Measurements from ENCODE around the gene ANKRD33B. TPM values are rescaled to one million over a fixed set of nuclear protein-coding genes. Genes with fewer than 3 reads are reported as not detected.
A peak's percentile ranks its signal among the peaks of the same experiment; 100 is the strongest.

ANKRD33B gene
- total RNA-seq, 1 experiment from 2014 or later, result 10.9 TPM

DNA sequence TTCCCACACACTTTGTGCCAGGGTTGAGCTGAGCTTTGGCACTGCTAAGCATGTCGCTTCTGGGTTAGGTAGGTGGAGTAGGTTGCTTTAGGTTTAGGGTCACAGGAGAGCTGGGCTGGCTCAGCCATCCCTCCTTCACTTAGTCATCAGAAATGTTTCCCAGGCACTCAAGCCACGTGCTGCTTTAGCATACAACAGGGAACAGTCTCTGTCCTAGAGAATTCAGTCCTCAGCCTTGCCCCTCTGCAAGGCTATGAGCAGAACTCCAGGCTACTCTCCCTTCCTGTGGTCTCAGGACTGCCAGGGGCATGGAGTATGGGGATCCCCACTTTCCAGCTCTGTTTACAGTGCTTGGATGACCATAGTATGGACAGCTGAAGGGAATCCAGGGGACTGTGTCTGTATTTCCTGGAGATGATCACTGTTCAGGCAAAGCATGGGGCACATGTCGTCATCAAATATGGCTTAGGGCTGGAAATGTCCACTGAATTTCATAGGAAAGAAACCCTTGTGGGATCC lies 7.5 kb upstream of the ANKRD33B start:
- Histone ChIP-seq H3K27ac (ENCODE audit: low read depth, low read length) (no peak overlapping the region), H3K4me1 (ENCODE audit: control insufficient read depth in 1 of 2, insufficient read depth in 2 of 2, low read length in 2 of 2) (peaks cover 27 to 68% of the 10 kb centered on the region in 2 experiments), H3K4me3 (replicated peaks in 1 of 2; ENCODE audit: low read depth in 1 of 2, low read length in 2 of 2) (no peak overlapping the region), H3K9me2 (ENCODE audit: insufficient read depth) (no peaks in the 10 kb centered on the region), H3K79me2 (ENCODE audit: insufficient read depth, low read length) (no peaks in the 10 kb centered on the region), H3K27me3 (ENCODE audit: insufficient read depth, low read length) (no peaks in the 10 kb centered on the region), H4K20me1 (ENCODE audit: insufficient read depth) (no peaks in the 10 kb centered on the region), H2AFZ (ENCODE audit: low read depth, low read length, poor library complexity, severe bottlenecking) (peak overlapping the region; percentile 71), H3K9me3 (ENCODE audit: control insufficient read depth in 1 of 2, insufficient read depth in 1 of 2, low read depth in 1 of 2, low read length in 2 of 2) (no peaks in the 10 kb centered on the region), H3K4me2 (ENCODE audit: low read length) (peak overlapping the region; percentile 65), H3K9ac (ENCODE audit: low read length) (peak overlapping the region; percentile 54), H3K36me3 (ENCODE audit: control insufficient read depth in 1 of 2, insufficient read depth in 2 of 2, low read length in 2 of 2) (no peaks in the 10 kb centered on the region)
- no peak for DNase-seq (ENCODE audit: low read depth, low spot score)
- RAD21 ChIA-PET (ENCODE audit: low non-redundant PET in 1 of 2, low total read pairs in 2 of 2, uncharacterized antibody in 2 of 2, unreplicated experiment in 2 of 2), result no interaction called here
- POLR2A ChIA-PET, result no interaction called here
- ATAC-seq, result no peak
- CTCF ChIA-PET, result no interaction called here
- intact Hi-C loops (cut with micrococcal nuclease), result no loop called here
- BruUV-seq (replicated peaks), result no TSS peak
- TF ChIP-seq ZFX (IDR thresholded peaks at IDR 0.05), result no peak
- peak; percentile 72 for TF ChIP-seq MAX (IDR thresholded peaks at IDR 0.05)
- TF ChIP-seq ZNF274 (IDR thresholded peaks at IDR 0.05; ENCODE audit: low read depth, low read length), result no peak

DNA sequence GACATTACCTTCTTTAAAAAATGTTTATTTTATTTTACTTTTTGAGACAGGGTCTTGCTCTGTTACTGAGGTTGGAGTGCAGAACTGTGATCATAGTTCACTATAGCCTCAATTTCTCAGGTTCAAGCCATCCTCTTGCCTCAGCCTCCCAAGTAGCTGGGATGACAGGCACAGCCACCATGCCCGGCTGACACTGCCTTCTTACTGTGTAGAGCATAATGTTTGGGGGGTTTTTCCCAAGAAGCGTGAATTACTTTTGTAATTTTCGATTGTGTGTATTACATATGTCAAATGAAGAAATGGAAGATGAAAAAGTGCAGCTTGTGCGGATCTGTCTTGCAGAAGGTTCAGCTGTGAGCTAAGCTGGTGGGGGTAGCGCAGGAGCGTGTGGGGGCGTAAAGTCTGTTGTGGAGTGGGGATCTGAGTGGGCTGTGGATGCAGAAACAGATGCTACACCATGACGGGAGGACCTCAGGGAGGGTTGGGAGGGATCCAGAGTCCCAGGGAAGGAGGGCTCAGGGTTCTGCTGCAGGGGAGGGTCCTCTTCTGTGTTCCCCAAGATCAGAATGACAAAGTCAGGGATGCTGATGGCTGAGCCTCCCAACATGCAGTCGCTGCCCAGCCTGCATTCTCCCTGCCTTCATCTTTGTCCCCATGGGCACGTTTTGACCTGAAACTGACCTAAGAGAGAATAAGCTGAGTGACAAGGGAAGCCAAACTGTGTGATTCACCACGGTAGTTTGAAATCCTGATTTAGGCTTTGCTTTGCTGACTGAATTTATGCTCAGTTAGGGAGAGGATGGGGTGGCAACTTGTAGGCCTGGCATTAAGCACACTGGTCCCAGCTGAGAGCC lies 6.8 kb upstream of the ANKRD33B start:
- CTCF ChIA-PET, result no interaction called here
- H3K4me2 ChIP-seq (ENCODE audit: low read length), result peak overlapping the region; percentile 65
- BruUV-seq (replicated peaks), result no TSS peak
- H2AFZ ChIP-seq (ENCODE audit: low read depth, low read length, poor library complexity, severe bottlenecking), result peak overlapping the region; percentile 71
- DNase-seq (ENCODE audit: low read depth, low spot score) (no peak), ATAC-seq (no peak)
- no peaks in the 10 kb centered on the region for H3K36me3 ChIP-seq (ENCODE audit: control insufficient read depth in 1 of 2, insufficient read depth in 2 of 2, low read length in 2 of 2)
- peaks cover 22 to 61% of the 10 kb centered on the region in 2 experiments for H3K4me1 ChIP-seq (ENCODE audit: control insufficient read depth in 1 of 2, insufficient read depth in 2 of 2, low read length in 2 of 2)
- intact Hi-C loops (cut with micrococcal nuclease), result no loop called here
- POLR2A ChIA-PET, result no interaction called here
- no peaks in the 10 kb centered on the region for H3K9me2 ChIP-seq (ENCODE audit: insufficient read depth)
- peak overlapping the region; percentile 54 for H3K9ac ChIP-seq (ENCODE audit: low read length)
- no peaks in the 10 kb centered on the region for H4K20me1 ChIP-seq (ENCODE audit: insufficient read depth)
- no peak overlapping the region for H3K27ac ChIP-seq (ENCODE audit: low read depth, low read length)
- no peaks in the 10 kb centered on the region for H3K27me3 ChIP-seq (ENCODE audit: insufficient read depth, low read length)
- no peaks in the 10 kb centered on the region for H3K9me3 ChIP-seq (ENCODE audit: control insufficient read depth in 1 of 2, insufficient read depth in 1 of 2, low read depth in 1 of 2, low read length in 2 of 2)
- TF ChIP-seq CEBPB (IDR thresholded peaks at IDR 0.05; ENCODE audit: low read depth), result no peak
- TF ChIP-seq CBX3 (IDR thresholded peaks at IDR 0.05; ENCODE audit: low read depth), result no peak
- TF ChIP-seq YY1 (IDR thresholded peaks at IDR 0.05; ENCODE audit: extremely low read depth, insufficient replicate concordance, low read depth, low read length), result no peak
- no peak for TF ChIP-seq MAX (IDR thresholded peaks at IDR 0.05)
- TF ChIP-seq JUND (IDR thresholded peaks at IDR 0.05), result no peak
- H3K4me3 ChIP-seq (replicated peaks in 1 of 2; ENCODE audit: low read depth in 1 of 2, low read length in 2 of 2), result no peak overlapping the region
- RAD21 ChIA-PET (ENCODE audit: low non-redundant PET in 1 of 2, low total read pairs in 2 of 2, uncharacterized antibody in 2 of 2, unreplicated experiment in 2 of 2), result no interaction called here
- no peaks in the 10 kb centered on the region for H3K79me2 ChIP-seq (ENCODE audit: insufficient read depth, low read length)

Data from HCT116 (cell line).